Central memory CD4-positive, alpha-beta T cell (primary cell): Measurements from ENCODE around the gene AKAP8L.

Experiments
- DNase-seq: peaks from one replicate; pipeline ENCODE4 v3.0.0; 2022
- total RNA-seq, 3 experiments: gene quantifications; one replicate each; lab custom pipeline; 2026; lab: John Stamatoyannopoulos, UW

AKAP8L gene, protein sequence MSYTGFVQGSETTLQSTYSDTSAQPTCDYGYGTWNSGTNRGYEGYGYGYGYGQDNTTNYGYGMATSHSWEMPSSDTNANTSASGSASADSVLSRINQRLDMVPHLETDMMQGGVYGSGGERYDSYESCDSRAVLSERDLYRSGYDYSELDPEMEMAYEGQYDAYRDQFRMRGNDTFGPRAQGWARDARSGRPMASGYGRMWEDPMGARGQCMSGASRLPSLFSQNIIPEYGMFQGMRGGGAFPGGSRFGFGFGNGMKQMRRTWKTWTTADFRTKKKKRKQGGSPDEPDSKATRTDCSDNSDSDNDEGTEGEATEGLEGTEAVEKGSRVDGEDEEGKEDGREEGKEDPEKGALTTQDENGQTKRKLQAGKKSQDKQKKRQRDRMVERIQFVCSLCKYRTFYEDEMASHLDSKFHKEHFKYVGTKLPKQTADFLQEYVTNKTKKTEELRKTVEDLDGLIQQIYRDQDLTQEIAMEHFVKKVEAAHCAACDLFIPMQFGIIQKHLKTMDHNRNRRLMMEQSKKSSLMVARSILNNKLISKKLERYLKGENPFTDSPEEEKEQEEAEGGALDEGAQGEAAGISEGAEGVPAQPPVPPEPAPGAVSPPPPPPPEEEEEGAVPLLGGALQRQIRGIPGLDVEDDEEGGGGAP
- 73.6 to 138 (median 122) reads per million in 3 experiments for total RNA-seq

DNA sequence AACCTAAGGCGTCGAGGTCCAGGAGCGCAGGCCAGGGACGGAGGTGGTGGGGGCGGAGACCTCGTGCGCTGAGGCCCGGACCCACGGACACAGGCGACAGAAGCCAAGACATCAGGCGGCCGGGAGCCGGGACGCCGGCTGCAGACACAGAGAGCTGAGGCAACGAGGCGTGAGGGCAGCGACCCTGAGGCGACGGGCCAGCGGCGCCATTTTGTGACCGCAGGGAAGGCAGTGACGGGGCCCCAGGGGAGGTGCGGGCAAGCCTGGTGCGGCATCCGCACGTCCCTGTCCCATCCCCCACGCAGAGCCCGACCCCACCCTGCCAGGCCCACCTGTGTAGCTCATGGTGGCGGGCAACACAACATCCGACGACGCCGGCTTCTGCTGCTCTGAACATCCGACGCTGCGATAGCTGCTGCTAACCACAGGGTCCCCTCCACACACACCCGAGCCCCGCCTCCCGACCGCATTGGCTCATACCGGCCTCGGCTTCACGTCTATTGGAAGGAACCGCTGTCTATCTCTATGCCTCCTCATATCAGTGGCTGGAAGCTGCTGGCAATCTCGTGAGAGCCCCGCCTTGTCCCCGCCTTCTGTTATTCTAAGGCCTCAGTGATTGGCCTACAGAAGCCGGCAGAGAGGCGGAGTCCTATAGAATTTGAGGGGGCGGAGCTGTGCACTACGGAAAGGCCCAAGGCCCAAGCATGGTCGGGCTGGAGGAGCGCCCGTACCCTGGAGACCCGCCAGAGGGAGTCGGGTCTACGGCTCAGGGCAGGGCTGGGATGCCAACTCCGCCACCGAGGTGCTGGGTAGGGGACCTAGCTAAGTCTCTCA, at the start of gene AKAP8L:
TSS of gene AKAP8L (minus strand) at position 410 of the 834 bp plus-strand sequence. CDS start at position 345, 65 bp downstream.
- peak; percentile 99 for DNase-seq

DNA sequence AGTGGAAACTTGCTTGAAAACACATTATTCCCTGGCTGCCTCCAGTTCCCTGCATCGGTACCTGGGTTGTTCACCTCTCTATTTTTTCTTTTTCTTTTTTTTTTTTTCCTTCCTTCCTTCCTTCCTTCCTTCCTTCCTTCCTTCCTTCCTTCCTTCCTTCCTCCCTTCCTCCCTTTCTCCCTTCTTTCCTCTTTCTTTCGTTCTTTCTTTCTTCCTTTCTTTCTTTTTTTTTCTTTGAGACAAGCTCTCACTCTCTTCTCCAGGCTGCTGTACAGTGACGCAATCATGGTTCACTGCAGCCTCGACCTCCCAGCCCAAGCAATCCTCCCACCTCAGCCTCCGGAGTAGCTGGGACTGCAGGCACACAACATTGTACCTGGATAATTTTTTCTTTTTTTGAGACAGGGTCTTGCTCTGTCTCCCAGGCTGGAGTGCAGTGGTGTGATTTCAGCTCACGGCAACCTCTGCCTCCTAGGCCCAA, 49.0 kb upstream of the AKAP8L start:
- DNase-seq: no peak

DNA sequence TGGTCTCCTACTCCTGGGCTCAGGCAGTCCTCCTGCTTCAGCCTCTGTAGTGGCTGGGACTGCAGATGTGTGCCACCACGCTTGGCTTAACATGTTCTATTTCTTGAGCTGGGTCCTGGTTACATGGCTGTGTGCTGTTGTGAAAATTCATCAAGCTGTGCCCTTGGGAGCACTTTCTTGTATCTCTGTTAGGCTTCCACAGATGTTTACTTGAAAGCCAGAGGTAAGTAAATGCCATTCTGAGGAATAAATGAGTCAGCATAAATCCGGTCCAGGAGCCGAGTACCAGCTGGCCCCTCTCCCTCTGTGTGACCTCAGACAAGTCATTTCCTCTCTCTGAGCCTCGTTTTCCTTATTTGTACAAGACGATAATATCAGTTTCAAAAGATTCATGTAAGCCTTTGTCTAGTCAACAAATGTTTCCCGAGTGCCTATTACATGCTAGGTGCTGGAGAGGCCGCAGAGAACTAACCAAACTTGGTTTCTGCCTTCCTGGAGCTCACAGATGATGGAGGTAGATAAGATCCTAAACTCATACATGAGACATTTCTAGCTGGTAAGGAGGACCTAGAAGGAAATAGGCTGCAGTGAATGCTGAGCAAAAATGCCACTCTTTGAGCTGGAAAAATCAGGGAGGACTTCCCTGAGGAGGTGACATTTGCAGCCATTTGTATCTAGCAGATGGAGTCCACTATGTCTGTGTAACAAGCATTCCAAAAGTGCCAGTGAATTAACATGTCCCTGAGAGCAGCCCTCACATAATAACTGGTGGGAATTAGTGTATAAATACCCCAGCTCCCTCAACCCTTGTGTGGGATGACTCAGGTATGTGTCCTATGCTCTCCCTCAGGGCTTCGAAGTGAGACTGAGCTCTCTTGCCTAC, 48.3 kb upstream of the AKAP8L start:
- DNase-seq: peak; percentile 70

DNA sequence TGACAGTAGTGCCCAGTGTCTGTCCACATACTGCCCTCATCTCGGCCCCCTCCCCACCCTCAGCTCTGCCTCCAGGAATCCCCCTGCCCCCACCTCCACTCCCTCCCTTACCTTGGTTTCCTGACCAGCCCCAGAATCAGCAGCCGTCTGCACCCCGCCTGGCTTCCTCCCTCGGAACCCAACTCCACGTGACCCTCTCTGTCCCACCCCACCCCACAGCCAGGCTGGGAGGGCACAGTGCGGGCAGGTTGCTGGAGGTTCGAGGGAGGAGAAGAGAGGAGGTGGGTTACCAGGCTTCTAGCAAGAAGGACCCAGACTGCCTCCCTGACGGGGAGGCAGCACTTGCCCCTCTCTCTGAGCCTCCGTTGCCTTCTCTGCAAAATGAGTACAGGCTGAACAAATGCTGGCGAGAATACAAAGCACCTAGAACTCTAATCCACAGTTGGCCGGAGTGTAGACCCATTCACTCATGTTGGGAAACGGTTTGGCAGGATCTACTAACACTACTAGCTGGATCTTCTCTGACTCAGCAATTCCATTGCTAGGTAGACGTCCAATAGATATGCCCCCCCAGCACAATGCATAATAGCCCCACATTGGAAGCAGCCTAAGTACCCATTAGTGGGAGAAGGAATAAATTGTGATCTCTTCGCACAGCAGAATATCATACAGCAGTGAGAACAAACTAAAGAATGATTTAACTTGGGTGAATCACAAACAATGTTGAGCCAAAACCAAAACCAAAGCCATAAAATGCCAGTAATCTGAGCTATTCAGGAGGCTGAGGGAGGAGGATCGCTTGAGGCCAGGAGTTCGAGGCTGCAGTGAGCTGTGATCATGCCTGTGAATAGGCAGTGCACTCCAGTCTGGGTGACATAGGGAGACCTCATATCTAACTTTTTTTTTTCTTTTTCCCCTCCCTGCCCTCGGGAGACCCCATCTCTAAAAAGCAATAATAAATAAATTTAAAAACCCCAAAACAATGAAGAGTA, 45.9 kb upstream of the AKAP8L start, which contains the start of gene RASAL3:
TSS of gene RASAL3 (minus strand) at position 151 of the 992 bp plus-strand sequence. CDS start 186 bp downstream, outside the sequence.
- DNase-seq: peak; percentile 62

DNA sequence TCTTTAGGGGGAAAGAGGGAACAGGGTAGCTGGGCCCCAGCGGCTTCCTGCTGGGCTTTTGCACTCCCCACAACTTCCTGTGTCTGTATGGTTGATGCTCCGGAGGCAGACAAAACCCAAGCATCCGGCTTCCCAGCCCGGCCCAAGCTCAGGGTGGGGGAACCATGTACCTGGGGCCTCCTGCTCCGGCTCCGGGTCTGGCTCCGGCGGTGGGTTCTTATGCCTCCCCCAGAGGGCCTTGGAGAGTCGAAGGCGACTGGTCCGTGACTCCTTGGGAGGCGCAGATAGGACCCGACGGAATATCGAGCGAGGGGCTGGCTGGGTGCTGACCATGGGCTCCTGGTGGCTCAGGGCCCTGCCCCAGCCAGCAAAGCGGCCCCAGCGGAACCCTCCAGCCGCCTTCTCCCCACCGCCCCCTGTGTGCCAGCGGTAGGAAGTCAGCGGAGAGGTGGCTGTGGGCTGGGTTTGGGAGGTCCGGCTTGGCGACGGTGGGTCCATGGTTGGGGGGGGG, 45.1 kb upstream of the AKAP8L start:
- peak; percentile 82 for DNase-seq

DNA sequence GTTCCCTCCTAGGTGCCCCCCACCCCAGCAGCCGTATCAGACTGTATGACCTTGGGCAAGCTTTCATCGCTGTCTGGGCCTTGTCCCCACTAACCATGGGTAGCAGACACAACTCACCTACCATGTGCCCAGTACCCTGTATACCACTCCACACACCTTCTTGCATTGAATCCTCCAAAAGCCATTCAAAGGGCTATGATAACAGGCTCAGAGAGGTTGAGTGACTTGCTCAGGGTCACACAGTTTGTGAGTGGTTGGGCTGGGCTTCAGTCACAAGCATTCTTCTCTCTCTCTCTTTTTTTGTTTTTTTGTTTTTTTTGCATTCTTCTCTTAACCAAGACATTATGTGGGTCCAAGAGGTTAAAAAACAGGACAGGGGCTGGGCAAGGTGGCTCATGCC, 42.9 kb upstream of the AKAP8L start:
- no peak for DNase-seq

DNA sequence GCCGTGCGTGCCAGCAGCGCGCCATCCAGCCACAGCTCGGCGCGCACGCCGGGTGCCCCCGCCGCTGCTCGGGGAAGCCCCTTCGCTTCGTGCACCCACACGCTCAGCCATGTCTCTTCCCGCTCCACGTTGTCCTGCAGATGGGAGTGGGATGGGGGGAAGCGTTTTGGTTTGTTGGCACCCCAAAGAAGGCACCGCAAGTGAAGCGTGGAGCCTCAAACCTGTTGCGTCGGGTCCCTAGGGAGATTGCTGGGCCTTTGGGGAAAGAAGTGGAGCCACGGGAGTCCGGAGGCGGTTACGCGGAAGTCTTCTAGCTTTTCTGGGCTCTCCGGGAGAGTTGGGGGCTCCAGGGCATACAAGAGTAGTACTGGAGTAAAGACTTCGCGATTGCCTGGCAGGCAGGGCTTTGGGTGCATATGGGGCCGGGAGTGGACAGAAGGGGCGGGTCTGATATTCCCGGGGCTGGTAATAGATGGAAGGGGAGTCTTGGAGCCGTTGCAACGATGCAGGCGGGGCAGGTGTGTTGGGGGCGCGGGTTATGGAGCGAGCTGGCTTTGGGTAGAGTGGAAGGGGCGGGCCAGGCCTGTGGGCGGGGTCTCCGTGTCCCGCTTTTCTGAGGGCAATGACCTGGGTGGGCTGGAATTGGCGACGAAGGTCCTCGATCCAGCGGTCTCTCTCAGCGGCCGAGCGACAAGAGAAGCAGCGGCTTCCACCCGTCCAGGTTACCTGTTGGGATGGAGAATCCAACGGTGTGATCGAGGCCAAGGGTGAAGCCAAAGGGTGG, 39.1 kb upstream of the AKAP8L start:
- no peak for DNase-seq

DNA sequence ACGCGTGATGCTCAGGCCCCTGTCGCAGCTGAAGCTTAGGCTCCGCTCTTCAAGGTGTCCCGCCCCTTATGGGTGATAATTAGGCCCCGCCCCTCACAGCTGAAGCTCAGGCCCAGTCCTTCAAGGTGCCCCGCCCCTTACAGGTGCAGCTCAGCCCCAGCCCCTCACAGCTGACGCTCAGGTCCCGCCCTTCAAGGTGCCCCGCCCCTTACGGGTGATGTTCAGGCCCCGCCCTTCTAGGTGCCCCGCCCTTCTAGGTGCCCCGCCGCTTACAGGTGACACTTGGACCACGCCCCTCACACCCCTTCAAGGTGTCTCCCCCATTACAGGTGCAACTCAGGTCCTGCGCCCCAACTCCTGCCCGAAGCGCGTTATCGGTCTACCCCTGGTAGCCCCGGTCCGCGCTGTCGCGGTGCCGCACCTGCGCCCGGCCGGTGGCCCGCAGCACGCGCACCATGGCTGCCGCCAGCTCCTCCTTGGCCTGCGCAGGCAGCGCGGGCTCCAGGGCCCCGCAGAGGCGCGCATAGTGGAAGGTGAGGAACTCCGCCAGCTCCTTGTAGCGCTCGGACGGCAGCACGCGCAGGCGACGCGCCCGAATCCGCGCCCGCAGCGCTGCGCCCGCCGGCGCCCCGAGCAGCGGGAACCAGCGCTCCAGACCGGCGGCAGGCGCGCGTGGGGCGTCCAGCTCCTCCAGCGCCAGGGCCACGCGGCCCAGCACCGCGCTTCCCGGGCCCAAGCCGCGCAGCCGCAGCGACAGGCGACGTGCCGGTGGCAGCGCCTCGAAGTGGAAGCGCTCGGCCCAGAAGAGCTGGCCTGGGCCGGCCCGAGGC, 38.3 kb upstream of the AKAP8L start:
- DNase-seq: no peak

DNA sequence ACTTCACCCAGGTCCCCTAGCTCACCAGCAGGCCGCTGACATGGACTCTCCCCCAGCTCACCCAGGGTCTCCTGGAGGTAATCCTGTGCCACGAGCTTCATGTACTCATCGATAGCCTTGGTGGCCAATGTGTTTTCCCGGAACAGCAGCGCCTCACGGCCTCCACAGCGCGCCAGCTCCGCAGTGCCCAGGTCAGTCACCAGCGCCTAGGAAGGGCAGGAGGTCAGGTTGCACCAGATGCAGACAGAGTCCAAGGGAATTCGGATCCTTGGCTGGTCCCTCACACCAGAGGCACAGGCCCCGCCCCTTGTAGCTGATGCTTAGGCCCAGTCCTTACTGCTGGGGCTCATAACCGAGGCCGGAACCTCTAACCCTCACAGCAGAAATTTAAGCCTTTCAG, 37.7 kb upstream of the AKAP8L start:
- no peak for DNase-seq

DNA sequence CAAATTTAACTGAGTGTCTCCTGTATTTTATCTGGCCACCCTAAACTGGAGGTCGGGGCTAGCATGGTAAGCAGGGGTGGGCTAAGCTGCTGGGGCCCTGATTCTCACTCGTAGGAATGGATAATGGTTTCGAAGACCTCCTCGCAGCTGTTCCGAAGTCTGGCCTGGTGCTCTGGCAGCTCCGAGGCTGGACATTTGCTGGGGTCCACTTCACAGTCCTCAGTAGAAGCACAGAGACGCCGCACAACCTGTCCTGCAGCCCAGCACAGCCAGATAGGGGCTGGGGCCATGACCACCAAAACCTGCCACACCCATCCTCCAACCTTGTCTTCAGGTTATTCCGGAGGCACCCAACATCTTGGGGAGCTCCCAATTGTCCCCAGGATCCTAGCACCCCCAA, 37.2 kb upstream of the AKAP8L start:
- no peak for DNase-seq

DNA sequence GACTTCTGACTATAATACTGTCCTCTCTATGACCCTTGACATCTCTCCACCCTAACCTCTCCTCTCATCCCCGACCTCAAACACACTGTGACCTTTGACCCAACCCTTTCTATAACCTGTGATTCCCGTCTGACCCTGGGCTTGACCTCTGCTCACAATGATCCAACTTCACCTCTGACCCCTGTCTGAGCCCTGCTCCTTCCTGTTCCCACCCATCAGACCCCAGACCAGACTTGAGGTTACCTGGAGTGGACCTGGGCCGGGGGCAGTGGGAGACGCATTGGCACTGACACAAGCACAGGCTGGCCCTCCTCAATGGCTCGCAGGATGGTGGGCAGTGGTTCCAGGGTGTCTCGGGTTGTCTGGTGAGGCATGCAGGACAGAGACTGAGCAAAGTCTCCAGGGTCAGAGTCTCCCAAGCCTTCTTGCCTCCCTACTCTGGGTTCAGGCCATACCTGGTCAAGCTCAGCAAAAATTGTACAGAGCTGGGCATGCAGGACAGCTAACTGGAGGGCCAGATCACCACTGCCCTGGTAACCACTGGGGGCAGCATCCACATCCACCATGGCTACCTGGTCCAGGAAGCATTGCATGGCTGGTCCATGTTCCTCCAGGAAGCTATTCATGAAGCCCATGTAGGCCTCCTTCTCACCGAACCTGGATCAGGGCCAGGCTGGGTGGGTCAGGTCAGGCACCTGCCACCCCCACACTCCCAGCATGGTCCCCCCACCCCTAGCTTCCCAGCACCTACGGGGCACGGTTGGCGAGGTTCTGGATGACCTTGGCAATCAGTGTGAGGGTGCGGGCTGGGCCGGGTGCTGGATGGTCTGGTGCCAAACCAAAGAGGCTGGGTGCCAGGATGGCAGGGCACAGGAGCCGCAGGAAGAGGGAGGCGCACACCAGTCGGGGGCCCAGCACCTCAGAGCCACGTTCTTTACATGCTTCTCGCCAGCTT, 35.4 kb upstream of the AKAP8L start:
- DNase-seq: no peak

DNA sequence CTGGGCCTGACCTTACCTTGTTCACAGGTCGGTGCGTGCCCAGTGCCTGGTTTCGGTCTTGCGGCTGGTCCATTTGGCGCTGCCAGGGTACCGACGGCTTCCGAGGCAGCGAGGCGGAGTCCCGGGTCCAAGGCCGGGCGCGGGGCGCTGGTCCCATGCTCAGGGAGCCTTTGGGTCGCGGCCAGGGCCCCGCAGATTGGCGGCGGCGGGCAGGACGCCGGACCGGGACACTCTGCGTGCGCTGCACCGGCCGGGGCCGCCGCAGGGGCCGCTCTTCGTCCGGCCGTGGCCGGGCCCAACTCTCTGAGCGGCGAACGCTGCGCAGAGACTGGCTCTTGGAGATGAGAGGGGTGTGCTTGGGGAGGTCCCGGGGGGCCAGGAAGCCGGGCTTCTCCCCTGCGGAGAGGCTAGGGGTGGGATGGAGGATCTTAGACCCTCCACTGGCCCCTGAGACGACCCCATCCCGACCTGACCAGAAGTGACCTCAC, 34.3 kb upstream of the AKAP8L start:
- DNase-seq: no peak

DNA sequence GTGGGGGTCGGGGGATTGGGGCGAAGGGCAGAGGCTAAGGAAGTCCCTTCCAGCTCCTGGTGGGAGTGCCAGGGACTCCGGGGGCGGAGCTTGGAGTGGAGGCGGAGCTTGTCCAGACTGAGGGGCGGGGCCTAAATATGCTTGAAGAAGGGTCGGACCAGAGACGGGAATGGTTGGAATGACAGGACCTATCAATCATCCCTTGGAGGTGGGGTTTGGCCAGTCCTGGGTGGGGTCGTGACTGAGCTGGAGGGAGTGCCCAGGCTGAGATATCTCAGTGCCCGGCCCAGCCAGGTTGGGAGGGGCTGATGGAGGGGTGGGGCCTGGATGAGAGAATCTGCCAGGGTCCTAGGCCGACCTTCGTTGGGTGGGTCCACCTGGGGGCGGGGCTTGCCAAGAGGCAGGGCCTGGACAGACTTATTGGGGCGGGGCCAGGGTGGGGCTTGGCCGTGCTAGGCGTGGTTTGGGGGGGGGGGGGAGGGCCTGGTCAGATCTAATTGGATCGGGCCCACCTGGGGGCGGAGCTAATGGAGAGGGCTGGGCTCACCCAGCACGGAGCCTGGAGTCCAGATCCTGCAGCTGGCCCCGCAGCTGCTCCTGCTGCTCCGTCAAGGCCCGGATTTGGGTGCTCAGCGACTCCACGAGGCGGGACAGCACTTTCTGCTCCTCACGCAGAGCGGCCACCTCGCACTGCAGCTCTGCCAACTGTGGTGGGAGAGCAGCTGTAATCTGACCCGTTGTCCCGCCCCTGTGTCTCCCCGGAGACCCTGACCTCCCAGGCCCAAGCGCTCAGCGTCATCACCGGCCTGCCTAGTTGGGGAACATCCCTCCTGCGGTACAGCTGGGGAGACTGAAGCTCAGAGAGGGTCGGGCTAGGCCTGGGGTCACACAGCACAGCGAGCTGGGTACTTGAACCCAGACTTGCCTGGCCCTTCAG, 33.6 kb upstream of the AKAP8L start:
- DNase-seq: no peak

DNA sequence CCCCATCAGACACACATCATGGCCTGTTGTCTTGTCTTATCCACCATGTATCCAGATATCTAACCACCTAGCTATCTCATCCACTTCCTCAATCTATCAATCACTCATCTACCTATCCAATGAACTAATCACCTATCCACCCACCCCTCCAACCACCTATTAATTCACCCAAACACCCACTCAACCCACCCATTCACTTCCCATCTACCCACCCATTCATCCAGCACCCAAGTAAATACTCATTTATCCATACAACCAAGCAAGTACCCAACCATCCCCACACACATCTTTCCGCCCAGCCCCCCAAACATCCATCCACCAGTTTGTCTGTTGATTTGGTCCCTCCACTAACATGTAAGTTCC, 31.7 kb upstream of the AKAP8L start:
- no peak for DNase-seq

DNA sequence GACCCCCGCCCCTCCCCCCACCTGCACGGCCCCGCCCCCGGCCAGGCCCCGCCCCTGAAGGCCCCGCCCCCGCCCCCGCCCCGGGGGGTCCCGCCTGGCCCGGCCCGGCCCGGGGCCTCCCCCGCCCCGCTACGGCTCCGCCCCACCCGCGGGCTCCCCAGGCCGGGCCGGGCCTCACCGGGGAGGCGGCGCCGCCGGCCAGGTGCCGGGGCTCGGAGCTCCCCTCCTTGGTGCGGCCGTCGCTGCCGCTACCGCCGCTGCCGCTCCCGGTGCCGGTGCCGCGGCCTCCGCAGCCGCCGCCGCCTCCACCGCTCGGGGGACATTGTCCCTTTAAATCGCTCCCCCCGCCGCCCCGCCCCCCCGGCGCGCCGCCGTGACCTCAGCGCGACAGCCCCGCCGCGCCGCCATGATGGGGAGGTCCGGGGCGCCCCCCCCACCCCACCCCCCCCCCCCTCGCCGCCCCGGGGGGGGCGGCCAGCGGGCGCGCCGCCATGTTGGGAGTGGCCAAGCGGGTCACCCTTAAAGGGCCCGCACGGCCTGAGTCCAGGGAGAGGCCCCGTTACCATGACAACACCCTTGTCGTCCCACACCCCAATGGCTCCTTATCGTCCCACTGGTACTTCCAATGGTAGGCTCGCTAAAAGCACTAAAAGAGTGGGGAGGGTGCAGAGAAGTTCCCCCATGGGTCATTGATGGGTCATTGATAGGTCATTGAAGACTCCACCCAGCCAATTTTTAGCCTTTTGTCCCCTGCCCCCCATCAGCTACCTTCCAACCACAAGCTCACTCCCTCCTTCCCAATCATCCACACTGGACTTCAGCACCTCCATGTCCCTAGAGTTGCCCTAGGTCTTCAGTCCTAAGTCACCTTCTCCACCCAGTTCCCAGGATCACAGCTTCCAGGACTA, 31.1 kb upstream of the AKAP8L start, which contains the start of gene WIZ:
TSS of gene WIZ (minus strand) at position 337 of the 908 bp plus-strand sequence. CDS start 1,649 bp downstream, outside the sequence.
- peak; percentile 78 for DNase-seq
